Activated T-helper 9 cell treated with anti-CD3 and anti-CD28 coated beads, Interleukin-2, amount 50 U/mL, for 16 hours (primary cell): Measurements from ENCODE around the gene IQUB.
"Not testable (repeated sequence)": the region's sequence is repeated elsewhere in the genome, so short reads cannot be mapped to it uniquely, and the experiment has no call there.

ENCODE experiments used
- DNase-seq: peaks from one replicate; pipeline ENCODE4 v3.0.0-alpha.2; 2020; ENCODE audit warnings: low read depth

IQUB gene

GRCh38 chr7:123534383-123535260 is at the start of gene IQUB:
TSS of gene IQUB (minus strand) at chr7:123534595. CDS start at chr7:123512340, 22,255 bp downstream.
- peak; percentile 94 for DNase-seq

- DNase-seq = no peak
Measured at GRCh38 chr7:123583821-123584220, 49.4 kb upstream of the IQUB start.

- DNase-seq = no peak
Measured at GRCh38 chr7:123581162-123581459, 46.7 kb upstream of the IQUB start.

- DNase-seq = no peak
Measured at GRCh38 chr7:123580406-123581161, 46.2 kb upstream of the IQUB start.

GRCh38 chr7:123579416-123579815 is 45.0 kb upstream of the IQUB start:
- no peak for DNase-seq

- DNase-seq = no peak
Measured at GRCh38 chr7:123573896-123574467, 39.6 kb upstream of the IQUB start.

- DNase-seq = no peak
Measured at GRCh38 chr7:123573341-123573740, 38.9 kb upstream of the IQUB start.

GRCh38 chr7:123571684-123572083 is 37.3 kb upstream of the IQUB start:
- no peak for DNase-seq

- DNase-seq = no peak
Measured at GRCh38 chr7:123571187-123571586, 36.8 kb upstream of the IQUB start.

GRCh38 chr7:123570390-123571182 is 36.2 kb upstream of the IQUB start:
- DNase-seq = no peak

GRCh38 chr7:123569352-123570010 is 35.1 kb upstream of the IQUB start:
- no peak for DNase-seq

GRCh38 chr7:123562121-123562520 is 27.7 kb upstream of the IQUB start:
- no peak for DNase-seq

- DNase-seq = no peak
Measured at GRCh38 chr7:123558289-123558874, 24.0 kb upstream of the IQUB start.

GRCh38 chr7:123557398-123558288 is 23.2 kb upstream of the IQUB start, which contains the start of gene NDUFA5:
TSS of gene NDUFA5 (minus strand) at chr7:123557818. CDS start at chr7:123557795, 23 bp downstream.
- DNase-seq = peak; percentile 91

- DNase-seq = no peak
Measured at GRCh38 chr7:123557016-123557397, 22.6 kb upstream of the IQUB start.

- no peak for DNase-seq
Measured at GRCh38 chr7:123555484-123555883, 21.1 kb upstream of the IQUB start.

GRCh38 chr7:123553159-123553558 is 18.8 kb upstream of the IQUB start:
- DNase-seq = no peak

GRCh38 chr7:123552641-123553040 is 18.2 kb upstream of the IQUB start:
- no peak for DNase-seq

GRCh38 chr7:123552134-123552533 is 17.7 kb upstream of the IQUB start:
- not testable (repeated sequence) for DNase-seq

- no peak for DNase-seq
Measured at GRCh38 chr7:123548406-123548805, 14.0 kb upstream of the IQUB start.
